ENCODE measurements around the gene ELF3.

DNA sequence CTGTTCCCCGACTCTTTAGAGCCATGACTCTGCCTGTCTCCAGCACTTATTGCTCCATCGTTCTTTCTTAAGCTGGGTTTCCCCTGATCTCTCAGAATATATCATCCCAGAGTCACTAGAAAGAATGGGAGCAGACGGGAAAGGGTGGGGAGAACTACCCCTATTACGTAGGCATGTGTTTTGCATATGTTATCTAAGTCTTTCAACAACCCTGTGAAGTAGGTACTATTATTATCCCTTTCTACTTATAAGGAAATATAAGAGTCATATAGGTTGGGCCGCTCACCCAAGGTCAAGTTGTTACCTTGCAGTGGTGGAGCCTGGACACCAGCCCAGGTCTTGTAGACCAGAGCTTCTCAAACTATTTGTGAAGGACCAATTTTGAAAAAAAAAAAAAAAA, 38.7 kb downstream of the ELF3 start:
- TF ChIP-seq CTCF (IDR thresholded peaks at IDR 0.05) (no peak), POLR2A (IDR thresholded peaks at IDR 0.05) (no peak)

Data from esophagus squamous epithelium (tissue), 4 donors.